AG09309 (cell line): Measurements from ENCODE around the gene RPL10.

ENCODE experiments used
- DNase-seq: peaks from one replicate; pipeline ENCODE4 v3.0.0-alpha.2; 2010; ENCODE audit warnings: low read depth
- H3K4me3 ChIP-seq: 2 replicates; pipeline ENCODE4 v1.5.1; 2011; ENCODE audit warnings: mild to moderate bottlenecking, low read depth, low read length, moderate library complexity; ENCODE audit not compliant: control insufficient read depth
- TF ChIP-seq, protein P1 (sequence below): IDR thresholded peaks from 2 replicates; pipeline ENCODE4 v1.5.1; 2011; ENCODE audit warnings: mild to moderate bottlenecking, low read depth, low read length, inconsistent platforms; ENCODE audit not compliant: insufficient read depth, control insufficient read depth; ENCODE audit errors: missing control alignments

Gene RPL10

DNA sequence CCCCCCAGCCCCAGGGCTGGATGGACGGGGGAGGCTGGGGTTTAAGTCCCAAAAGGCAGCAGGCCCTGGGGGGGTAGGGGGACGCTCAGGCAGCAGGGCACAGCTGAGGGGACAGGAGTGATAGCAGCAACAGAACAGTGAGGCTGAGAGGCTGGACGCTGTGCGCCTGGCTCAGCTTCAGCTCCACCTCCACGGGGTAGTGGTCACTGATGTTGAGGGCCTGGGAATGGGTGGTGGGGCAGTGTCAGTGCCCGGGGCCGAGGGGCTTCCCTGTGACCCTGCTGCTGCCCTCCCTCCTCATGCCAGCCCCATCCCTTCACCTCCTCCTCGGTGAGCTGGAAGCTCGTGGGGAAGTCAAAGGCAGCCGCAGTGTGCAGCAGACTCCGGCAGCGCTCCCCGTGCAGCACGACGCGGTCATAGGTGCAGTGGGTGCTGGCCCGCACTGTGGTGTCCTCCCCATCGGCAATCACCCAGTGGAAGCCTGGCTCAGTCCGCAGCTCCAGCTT is 4.5 kb downstream of the RPL10 start:
- no peak for DNase-seq
- TF ChIP-seq, protein P1, sequence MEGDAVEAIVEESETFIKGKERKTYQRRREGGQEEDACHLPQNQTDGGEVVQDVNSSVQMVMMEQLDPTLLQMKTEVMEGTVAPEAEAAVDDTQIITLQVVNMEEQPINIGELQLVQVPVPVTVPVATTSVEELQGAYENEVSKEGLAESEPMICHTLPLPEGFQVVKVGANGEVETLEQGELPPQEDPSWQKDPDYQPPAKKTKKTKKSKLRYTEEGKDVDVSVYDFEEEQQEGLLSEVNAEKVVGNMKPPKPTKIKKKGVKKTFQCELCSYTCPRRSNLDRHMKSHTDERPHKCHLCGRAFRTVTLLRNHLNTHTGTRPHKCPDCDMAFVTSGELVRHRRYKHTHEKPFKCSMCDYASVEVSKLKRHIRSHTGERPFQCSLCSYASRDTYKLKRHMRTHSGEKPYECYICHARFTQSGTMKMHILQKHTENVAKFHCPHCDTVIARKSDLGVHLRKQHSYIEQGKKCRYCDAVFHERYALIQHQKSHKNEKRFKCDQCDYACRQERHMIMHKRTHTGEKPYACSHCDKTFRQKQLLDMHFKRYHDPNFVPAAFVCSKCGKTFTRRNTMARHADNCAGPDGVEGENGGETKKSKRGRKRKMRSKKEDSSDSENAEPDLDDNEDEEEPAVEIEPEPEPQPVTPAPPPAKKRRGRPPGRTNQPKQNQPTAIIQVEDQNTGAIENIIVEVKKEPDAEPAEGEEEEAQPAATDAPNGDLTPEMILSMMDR, result no peak
- no peak overlapping the region for H3K4me3 ChIP-seq

DNA sequence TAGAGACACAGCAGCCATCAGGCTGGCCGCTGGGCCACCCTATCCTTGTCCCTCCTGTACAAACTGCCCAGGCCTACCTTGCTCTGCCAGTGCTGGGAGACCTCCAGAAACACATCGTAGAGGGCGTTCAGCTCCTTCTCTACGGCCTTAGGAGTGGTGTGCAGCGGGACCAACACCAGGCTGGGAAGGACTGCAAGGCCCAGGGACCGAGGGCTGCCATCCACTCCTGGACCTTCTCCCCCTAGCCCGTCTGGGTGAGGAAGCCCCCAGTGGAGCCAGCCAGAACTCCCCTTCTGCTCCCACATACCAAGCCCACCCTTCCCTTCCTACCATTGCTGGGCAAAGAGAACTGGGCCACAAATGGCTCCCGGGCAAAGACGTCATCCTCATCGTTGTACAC is 5.0 kb downstream of the RPL10 start:
- H3K4me3 ChIP-seq, result no peak overlapping the region
- DNase-seq, result no peak
- TF ChIP-seq, protein P1, result no peak

DNA sequence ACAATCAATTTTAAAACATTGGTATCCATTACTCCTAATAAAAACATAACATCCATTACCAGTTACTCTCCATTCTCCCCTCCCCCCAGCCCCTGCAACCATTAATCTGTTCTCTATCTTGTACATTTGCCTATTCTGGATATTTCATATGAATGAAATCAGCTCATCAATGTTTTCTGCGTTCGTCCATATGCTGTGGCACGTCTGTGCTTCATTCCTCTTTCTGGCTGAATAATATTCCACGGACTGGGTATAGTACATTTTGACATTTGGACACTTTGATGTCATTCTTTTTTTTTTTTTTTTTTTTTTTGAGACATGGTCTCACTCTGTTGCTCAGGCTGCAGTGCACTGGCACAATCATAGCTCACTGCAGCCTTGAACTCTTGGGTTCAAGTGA is 5.7 kb downstream of the RPL10 start:
- DNase-seq, result no peak
- no peak overlapping the region for H3K4me3 ChIP-seq
- TF ChIP-seq, protein P1, result no peak

DNA sequence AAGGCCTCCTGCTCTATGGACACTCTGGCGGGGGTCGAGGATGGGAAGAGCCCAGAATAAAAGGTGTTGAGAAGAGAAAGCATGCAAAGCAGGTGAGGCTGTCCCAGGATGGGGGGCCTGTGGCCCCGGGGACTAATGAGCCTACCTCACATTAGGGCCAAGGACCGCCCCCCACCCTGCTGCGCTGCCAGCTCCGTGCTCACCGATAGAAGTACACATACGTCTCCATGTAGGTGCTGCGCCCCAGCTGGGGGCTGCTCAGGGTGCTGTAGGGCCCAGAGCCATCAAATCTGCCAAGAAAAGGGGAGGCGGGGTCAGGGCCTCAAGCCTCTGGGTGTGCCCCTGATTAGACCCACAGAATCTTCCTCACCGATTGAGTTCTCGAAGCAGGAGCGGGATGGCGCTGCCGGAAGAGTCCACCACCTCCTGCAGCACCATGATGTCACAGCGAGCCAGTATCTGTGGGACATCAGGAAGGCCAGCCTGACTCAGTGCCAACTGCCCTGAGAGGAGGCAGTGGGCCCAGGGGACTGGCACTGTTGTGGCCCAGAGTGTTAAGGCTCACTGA is 6.5 kb downstream of the RPL10 start:
- TF ChIP-seq, protein P1, result no peak
- H3K4me3 ChIP-seq, result no peak overlapping the region
- DNase-seq, result no peak

DNA sequence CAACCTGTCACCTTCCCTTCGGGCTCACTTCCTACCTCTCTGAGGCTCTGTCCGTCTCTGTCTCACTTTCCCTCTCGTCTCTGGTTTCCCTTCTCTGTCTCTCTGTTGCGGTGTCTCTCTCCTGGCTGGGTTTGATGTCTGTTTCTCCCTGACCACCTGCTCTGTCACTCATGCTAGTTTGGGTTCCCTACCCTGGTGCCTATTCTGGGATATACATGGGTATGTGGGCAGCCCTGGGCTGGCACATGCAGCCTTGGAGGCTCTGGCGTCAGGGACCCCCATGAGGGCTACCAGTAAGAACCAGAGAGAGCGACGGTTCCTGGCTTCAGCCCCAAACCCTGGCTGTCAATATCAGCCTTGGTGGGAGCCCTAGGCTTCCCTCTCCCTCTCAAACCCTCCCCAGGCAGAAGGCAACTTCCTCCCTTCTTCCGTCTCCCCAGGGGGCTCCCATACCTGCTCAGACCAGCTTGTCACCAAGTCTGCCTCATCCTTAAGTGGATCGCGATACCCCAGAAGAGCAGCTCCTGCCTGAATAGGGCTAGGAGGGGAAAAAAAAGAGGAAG is 10.6 kb downstream of the RPL10 start:
- H3K4me3 ChIP-seq, result peak overlapping the region; percentile 57
- no peak for DNase-seq
- TF ChIP-seq, protein P1, result no peak

DNA sequence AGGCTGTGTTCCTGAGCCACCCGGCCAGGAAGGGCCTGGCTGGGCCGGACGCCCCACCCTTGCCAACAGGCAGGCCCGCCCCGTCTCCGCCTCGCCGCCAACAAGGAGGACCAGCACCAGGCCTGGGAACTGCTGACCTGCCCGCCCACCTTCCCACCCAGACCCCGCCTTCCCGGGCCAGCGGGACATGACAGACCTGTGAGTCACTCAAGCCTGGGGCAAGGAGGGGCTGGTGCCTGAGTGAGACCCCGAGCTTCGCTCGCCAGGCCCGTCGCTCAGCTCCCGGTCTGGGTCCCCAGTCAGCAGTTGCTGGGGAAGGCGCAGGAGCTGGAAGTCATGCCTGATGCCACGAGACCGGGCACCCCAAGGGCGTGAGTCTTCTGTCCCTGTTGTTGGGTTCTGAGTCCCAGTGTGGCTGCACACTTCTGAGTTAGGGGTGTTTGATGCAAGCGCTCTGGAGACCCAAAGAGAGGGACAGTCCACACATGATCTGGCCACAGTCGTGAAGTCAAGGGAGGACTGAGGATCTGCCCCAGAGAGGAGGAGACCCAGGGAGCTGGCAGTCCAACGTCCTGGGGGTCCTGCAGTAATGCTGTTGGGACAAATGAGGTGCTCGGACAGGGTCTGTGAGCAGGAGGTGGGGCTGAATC is 11.2 kb downstream of the RPL10 start, which contains the start of gene DNASE1L1:
TSS of gene DNASE1L1 (minus strand) at position 33 of the 650 bp plus-strand sequence. CDS start 3,686 bp downstream, outside the sequence.
- peak; percentile 32 for DNase-seq
- peak within 1 kb of the TSS; percentile 57 for H3K4me3 ChIP-seq
- TF ChIP-seq, protein P1, result no peak
